Activated CD4-positive, alpha-beta memory T cell treated with anti-CD3 and anti-CD28 coated beads, Interleukin-2, amount 10 ng/mL, durations not matched to agents 7 days and 5 days (primary cell): ENCODE data around the gene PACS1. TPM values are rescaled to one million over a fixed set of nuclear protein-coding genes. Genes with fewer than 3 reads are reported as not detected.

ENCODE experiments used
- CTCF ChIA-PET: fragments of 350-600 bp; sonication (Branson Sonifier 250); formaldehyde crosslinking; loops from one replicate; lab custom pipeline; 2021; ENCODE audit warnings: antibody characterized with exemption, inconsistent platforms; lab: Charles Lee
- POLR2A ChIA-PET: fragments of 350-600 bp; sonication (Branson Sonifier 250); formaldehyde crosslinking; loops from one replicate; lab custom pipeline; 2021; ENCODE audit warnings: antibody characterized with exemption; lab: Charles Lee
- DNase-seq: peaks from one replicate; pipeline ENCODE4 v3.0.0-alpha.2; 2020
- H3K27ac Mint-ChIP-seq: one replicate; pipeline ENCODE4 v1.8.0; 2021; ENCODE audit warnings: mild to moderate bottlenecking, mixed read lengths
- H3K27me3 Mint-ChIP-seq: one replicate; pipeline ENCODE4 v1.8.0; 2021; ENCODE audit warnings: mixed read lengths
- H3K36me3 Mint-ChIP-seq: one replicate; pipeline ENCODE4 v1.8.0; 2021; ENCODE audit warnings: low read depth, mixed read lengths
- H3K4me1 Mint-ChIP-seq: one replicate; pipeline ENCODE4 v1.8.0; 2021; ENCODE audit warnings: mixed read lengths
- H3K4me3 Mint-ChIP-seq: one replicate; pipeline ENCODE4 v1.8.0; 2021; ENCODE audit warnings: mild to moderate bottlenecking, mixed read lengths
- H3K9me3 Mint-ChIP-seq: one replicate; pipeline ENCODE4 v1.8.0; 2021; ENCODE audit warnings: mixed read lengths
- total RNA-seq, 2 experiments: library from RNA; stranded (reverse); gene quantifications; one replicate each; pipeline ENCODE4 v1.2.3, GENCODE V29; 2021

Gene PACS1
- total RNA-seq, 2 experiments from 2014 or later, result 86.4 to 95.0 TPM

DNA sequence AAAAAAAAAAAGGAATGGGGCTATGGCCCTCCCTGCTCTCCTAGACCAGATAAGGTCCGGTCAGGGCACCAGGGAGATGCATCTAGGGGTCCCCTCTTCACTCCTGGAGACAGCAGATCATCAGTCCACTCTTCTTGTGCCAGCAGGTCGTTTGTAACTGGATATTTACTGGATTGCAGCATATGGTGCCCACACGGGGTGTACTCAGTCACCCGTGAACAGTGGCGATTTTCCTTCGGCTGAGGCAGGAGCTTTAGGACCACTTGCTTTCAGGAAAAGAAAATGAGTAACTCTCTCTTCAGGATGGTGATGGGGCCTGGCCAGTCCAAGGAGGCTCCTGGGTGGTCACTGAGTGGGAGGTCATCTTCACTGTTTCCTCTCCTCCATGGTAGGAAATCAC, 160.1 kb downstream of the PACS1 start:
- no peak overlapping the region for H3K27ac Mint-ChIP-seq
- POLR2A ChIA-PET, result no interaction called here
- H3K27me3 Mint-ChIP-seq, result no peaks in the 10 kb centered on the region
- CTCF ChIA-PET, result no interaction called here
- H3K4me3 Mint-ChIP-seq, result no peak overlapping the region
- no peak for DNase-seq
- H3K9me3 Mint-ChIP-seq, result no peaks in the 10 kb centered on the region
- H3K36me3 Mint-ChIP-seq, result peaks cover 28% of the 10 kb centered on the region
- peaks cover 6% of the 10 kb centered on the region for H3K4me1 Mint-ChIP-seq

DNA sequence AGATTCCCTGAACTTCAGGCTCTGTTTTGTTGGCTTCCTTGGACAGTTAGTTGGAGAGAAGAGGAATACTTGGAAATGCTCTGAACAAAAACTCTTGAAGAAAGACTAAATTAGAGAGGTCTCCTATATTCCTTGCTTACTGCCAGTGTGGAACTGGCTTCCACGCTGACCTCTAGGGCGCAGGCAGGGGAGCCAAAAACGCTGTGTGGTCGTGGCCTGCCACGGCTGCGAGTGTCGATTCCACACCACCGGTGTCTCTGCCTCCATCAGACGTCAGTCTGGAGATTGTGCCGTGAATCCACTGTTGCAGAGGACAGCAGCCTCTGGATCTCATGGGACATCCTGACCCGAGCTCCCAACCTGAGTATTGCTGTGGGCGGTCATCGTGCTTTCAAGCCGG, 160.9 kb downstream of the PACS1 start:
- H3K9me3 Mint-ChIP-seq, result no peaks in the 10 kb centered on the region
- ChIA-PET CTCF (no interaction called here), POLR2A (interaction anchor here (1.2 kb wide), 1 partner anchor 11 kb away, joined by 3 read pairs; no protein-coding TSS in a partner anchor)
- DNase-seq, result no peak
- no peaks in the 10 kb centered on the region for H3K27me3 Mint-ChIP-seq
- H3K4me3 Mint-ChIP-seq, result no peak overlapping the region
- peaks cover 34% of the 10 kb centered on the region for H3K36me3 Mint-ChIP-seq
- peaks cover 6% of the 10 kb centered on the region for H3K4me1 Mint-ChIP-seq
- H3K27ac Mint-ChIP-seq, result no peak overlapping the region

DNA sequence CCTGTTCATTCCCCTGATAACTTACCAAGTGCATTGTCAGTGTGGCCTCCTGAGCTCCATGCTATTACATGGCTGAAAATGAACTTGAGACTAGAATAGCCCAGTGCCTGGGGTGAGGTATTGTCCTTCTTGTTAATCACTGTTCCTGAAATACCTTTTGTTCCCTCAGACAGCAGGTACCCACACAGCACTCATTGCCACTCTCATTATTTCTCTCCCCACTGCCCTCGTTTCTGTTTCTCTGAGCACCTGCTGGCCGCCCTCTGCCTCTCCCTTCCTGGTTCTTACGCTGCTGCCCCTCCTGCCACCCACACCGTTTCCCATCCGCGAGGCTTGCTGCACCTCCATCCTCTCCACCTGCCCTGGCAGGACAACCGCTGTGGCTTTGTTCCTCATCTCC, 161.5 kb downstream of the PACS1 start:
- Mint-ChIP-seq H3K27me3 (no peaks in the 10 kb centered on the region), H3K36me3 (peaks cover 34% of the 10 kb centered on the region), H3K9me3 (no peaks in the 10 kb centered on the region), H3K4me3 (no peak overlapping the region), H3K4me1 (peaks cover under 1% of the 10 kb centered on the region), H3K27ac (no peak overlapping the region)
- CTCF ChIA-PET, result no interaction called here
- POLR2A ChIA-PET, result interaction anchor here (1.2 kb wide), 1 partner anchor 10 kb away, joined by 3 read pairs; no protein-coding TSS in a partner anchor
- no peak for DNase-seq

- no peaks in the 10 kb centered on the region for H3K27me3 Mint-ChIP-seq
- H3K4me1 Mint-ChIP-seq, result no peaks in the 10 kb centered on the region
- no peak overlapping the region for H3K27ac Mint-ChIP-seq
- CTCF ChIA-PET, result no interaction called here
- POLR2A ChIA-PET, result no interaction called here
- peaks cover 32% of the 10 kb centered on the region for H3K36me3 Mint-ChIP-seq
- no peak for DNase-seq
- H3K9me3 Mint-ChIP-seq, result no peaks in the 10 kb centered on the region
- H3K4me3 Mint-ChIP-seq, result no peak overlapping the region
Measured at GRCh38 chr11:66232769-66233168, 162.7 kb downstream of the PACS1 start.

GRCh38 chr11:66233301-66233700, 163.2 kb downstream of the PACS1 start:
- no peaks in the 10 kb centered on the region for H3K27me3 Mint-ChIP-seq
- ChIA-PET CTCF (no interaction called here), POLR2A (no interaction called here)
- DNase-seq, result no peak
- no peak overlapping the region for H3K4me3 Mint-ChIP-seq
- H3K27ac Mint-ChIP-seq, result no peak overlapping the region
- no peaks in the 10 kb centered on the region for H3K4me1 Mint-ChIP-seq
- peaks cover 28% of the 10 kb centered on the region for H3K36me3 Mint-ChIP-seq
- no peaks in the 10 kb centered on the region for H3K9me3 Mint-ChIP-seq

GRCh38 chr11:66235141-66235540, 165.1 kb downstream of the PACS1 start:
- H3K27ac Mint-ChIP-seq, result no peak overlapping the region
- peaks cover 28% of the 10 kb centered on the region for H3K36me3 Mint-ChIP-seq
- no peaks in the 10 kb centered on the region for H3K4me1 Mint-ChIP-seq
- no peaks in the 10 kb centered on the region for H3K27me3 Mint-ChIP-seq
- ChIA-PET CTCF (interaction anchor here (0.9 kb wide), 1 partner anchor 26 kb away, joined by 3 read pairs; no protein-coding TSS in a partner anchor), POLR2A (no interaction called here)
- H3K4me3 Mint-ChIP-seq, result no peak overlapping the region
- H3K9me3 Mint-ChIP-seq, result no peaks in the 10 kb centered on the region
- DNase-seq, result no peak

DNA sequence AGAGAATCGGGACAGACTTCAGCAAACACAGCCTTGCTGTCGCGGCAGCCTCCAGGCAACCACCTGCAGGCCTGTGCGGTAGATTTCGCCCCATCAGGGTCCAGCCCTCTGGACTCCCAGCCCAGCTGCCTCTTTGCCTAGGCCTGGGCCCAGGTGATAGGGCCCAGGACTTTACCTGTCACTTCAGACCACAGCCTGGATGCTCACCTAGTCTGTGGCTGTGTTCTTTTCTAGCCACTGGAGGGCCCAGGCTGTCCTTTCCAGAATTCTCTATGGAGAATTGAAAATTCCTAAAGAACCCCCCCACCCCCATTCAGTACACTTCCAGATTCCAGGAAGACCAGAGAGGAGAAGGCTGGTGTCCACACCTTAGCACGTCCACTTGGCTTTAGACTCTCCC, 167.8 kb downstream of the PACS1 start:
- ChIA-PET POLR2A (interaction anchor here (1.4 kb wide), 1 partner anchor 14 kb away, joined by 3 read pairs; no protein-coding TSS in a partner anchor), CTCF (no interaction called here)
- peaks cover 25% of the 10 kb centered on the region for H3K36me3 Mint-ChIP-seq
- H3K9me3 Mint-ChIP-seq, result no peaks in the 10 kb centered on the region
- no peak overlapping the region for H3K27ac Mint-ChIP-seq
- H3K4me1 Mint-ChIP-seq, result no peaks in the 10 kb centered on the region
- H3K4me3 Mint-ChIP-seq, result no peak overlapping the region
- H3K27me3 Mint-ChIP-seq, result no peaks in the 10 kb centered on the region
- no peak for DNase-seq

DNA sequence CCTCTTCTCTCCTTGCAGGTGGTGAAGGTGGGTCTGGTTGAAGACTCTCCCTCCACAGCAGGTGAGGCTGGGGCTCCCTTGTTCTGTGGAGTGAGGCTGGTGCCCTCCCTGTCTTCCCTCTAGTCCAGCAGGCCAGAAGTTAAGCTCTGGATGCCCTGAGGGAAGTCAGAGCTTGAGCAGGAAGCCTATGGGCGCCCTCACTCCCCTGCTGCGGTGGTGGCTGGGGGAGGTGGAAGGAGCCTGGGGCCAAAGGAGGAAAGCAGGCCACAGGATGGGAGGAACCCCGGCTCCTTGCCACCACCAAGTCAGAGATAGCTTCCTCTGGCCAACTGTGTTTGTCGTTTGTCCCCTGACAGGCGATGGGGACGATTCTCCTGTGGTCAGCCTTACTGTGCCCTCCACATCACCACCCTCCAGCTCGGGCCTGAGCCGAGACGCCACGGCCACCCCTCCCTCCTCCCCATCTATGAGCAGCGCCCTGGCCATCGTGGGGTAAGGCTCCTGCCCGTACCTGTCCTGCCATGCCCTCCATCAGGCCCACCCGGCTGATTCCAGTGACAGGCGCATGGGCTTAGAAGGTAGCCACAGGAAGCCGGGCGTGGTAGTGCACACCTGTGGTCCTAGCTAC, 168.8 kb downstream of the PACS1 start:
- ChIA-PET CTCF (no interaction called here), POLR2A (no interaction called here)
- DNase-seq, result no peak
- H3K4me3 Mint-ChIP-seq, result no peak overlapping the region
- no peaks in the 10 kb centered on the region for H3K27me3 Mint-ChIP-seq
- peak overlapping the region; percentile 19 for H3K27ac Mint-ChIP-seq
- H3K36me3 Mint-ChIP-seq, result peaks cover 25% of the 10 kb centered on the region
- H3K4me1 Mint-ChIP-seq, result no peaks in the 10 kb centered on the region
- H3K9me3 Mint-ChIP-seq, result no peaks in the 10 kb centered on the region

DNA sequence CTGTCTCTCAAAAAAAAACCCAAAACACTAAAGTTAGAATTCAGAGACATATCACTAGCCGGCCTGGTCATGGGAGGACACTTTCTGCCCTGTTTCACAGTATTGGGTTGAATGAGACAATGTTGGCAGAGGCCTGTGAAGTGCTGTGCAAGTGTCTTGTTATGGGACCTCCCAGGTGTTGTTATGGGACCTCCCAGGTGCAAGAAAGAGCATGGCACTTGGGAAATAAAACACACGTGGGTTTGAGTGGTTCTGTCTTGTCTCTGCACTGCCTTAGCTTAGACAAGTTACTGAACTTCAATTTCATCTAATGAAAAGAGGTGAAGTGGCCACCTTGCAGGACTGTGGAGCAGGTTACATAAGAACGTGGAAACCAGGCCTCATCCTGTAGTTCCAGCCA, 169.4 kb downstream of the PACS1 start:
- Mint-ChIP-seq H3K27ac (peak overlapping the region; percentile 19), H3K4me3 (no peak overlapping the region), H3K9me3 (no peaks in the 10 kb centered on the region), H3K4me1 (no peaks in the 10 kb centered on the region), H3K27me3 (no peaks in the 10 kb centered on the region), H3K36me3 (peaks cover 24% of the 10 kb centered on the region)
- DNase-seq, result no peak
- ChIA-PET POLR2A (no interaction called here), CTCF (no interaction called here)

GRCh38 chr11:66239998-66240780, 170.1 kb downstream of the PACS1 start:
- no peak overlapping the region for H3K4me3 Mint-ChIP-seq
- no peak for DNase-seq
- H3K27me3 Mint-ChIP-seq, result no peaks in the 10 kb centered on the region
- H3K4me1 Mint-ChIP-seq, result no peaks in the 10 kb centered on the region
- H3K27ac Mint-ChIP-seq, result peak overlapping the region; percentile 35
- ChIA-PET CTCF (interaction anchor here (1.0 to 1.8 kb wide), 2 partner anchors 18 to 146 kb away, joined by 4 to 5 read pairs; no protein-coding TSS in a partner anchor), POLR2A (no interaction called here)
- no peaks in the 10 kb centered on the region for H3K9me3 Mint-ChIP-seq
- H3K36me3 Mint-ChIP-seq, result peaks cover 22% of the 10 kb centered on the region

- Mint-ChIP-seq H3K27me3 (no peaks in the 10 kb centered on the region), H3K4me3 (no peak overlapping the region), H3K9me3 (no peaks in the 10 kb centered on the region), H3K4me1 (no peaks in the 10 kb centered on the region), H3K36me3 (peaks cover 16% of the 10 kb centered on the region), H3K27ac (peak overlapping the region; percentile 35)
- no peak for DNase-seq
- POLR2A ChIA-PET, result no interaction called here
- CTCF ChIA-PET, result interaction anchor here (1.0 to 1.8 kb wide), 2 partner anchors 18 to 145 kb away, joined by 4 to 5 read pairs; no protein-coding TSS in a partner anchor
Measured at GRCh38 chr11:66240781-66241136, 170.7 kb downstream of the PACS1 start.

DNA sequence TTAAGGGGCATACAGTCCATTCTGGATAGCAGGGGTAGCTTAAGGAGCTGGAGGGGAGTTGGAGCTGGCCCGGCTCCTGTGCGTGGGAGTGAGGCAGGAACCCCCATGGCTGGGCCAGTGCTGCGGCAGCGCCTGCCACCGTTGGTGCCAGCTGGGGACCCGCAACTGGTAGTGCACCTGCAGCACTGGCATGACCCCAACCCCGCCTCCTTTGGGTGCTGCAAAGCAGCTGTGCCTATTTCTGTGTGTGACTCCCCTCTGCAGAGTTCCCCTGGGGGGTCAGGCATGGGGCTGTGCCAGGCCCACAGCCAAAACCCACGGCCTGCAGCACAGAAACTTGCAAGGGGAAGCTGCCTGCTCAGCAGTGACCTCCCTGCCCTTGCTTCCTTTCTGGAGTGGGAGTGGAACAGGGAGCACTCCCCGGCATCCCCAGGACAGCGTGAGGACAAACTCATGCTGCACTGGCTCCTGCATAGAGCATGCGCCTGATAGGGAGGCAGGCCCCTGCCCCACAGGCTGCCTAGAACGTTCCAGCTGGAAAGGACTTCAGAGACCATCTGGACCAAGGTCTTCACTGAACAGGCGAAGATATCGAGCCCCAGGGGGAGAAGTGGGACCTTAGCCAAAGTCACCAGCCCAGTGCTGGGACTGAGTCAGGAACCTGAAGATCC, 172.2 kb downstream of the PACS1 start:
- Mint-ChIP-seq H3K9me3 (no peaks in the 10 kb centered on the region), H3K27me3 (no peaks in the 10 kb centered on the region), H3K4me3 (no peak overlapping the region), H3K36me3 (peaks cover 19% of the 10 kb centered on the region), H3K27ac (no peak overlapping the region), H3K4me1 (no peaks in the 10 kb centered on the region)
- no peak for DNase-seq
- ChIA-PET CTCF (no interaction called here), POLR2A (interaction anchor here (1.0 kb wide), 1 partner anchor 11 kb away, joined by 3 read pairs; no protein-coding TSS in a partner anchor)
